ENCODE data around the gene NAV2. TPM values are rescaled to one million over a fixed set of nuclear protein-coding genes. Genes with fewer than 3 reads are reported as not detected.

The NAV2 gene
- total RNA-seq, 1 donor from 2014 or later: not detected

DNA sequence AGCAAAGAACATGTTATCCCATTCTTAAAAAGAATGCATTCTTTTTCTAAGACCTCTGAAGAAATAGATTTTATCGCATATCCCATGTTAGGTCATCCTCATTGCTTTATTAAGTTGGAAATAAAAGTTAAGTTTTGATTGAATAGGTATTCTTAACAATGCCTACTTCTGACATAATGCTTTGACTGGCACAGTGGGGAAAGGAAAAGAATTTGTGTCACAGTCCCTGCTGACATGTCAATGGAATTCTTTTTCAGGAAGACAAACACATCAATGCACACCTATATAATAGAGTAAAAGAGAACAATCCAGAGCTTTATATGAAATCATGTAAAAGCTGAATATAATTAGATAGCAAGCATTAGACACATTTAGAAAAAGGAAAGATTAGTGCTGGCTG, 341.9 kb downstream of the NAV2 start:
- no peaks in the 10 kb centered on the region for H3K4me1 Mint-ChIP-seq

DNA sequence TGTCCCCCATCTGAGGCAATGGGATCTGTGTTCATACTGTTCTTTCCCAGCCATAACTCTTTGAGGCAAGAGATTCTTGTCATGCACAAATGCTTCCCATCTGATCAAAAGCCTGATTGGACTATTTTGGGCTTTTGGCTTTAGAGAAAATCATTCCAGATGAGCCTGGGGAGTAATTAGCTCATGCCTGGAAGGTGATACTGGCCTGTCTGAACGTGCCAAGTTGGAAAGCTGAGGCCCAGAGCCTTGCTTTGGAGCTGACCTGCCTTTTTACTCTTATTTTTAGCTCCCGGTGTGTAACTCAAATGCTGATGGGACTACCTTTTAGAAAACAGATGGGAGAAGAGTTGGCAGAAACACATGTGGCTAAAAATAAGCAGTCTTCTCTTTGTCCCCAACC, 342.7 kb downstream of the NAV2 start:
- intact Hi-C loops (cut with micrococcal nuclease): no loop called here
- no peak for DNase-seq
- H3K4me3 Mint-ChIP-seq: no peak overlapping the region
- H3K9me3 Mint-ChIP-seq: no peaks in the 10 kb centered on the region
- H3K27me3 Mint-ChIP-seq: no peaks in the 10 kb centered on the region
- H3K27ac Mint-ChIP-seq: no peak overlapping the region
- H3K36me3 Mint-ChIP-seq (ENCODE audit: low read depth): no peaks in the 10 kb centered on the region
- no peaks in the 10 kb centered on the region for H3K4me1 Mint-ChIP-seq

More for the DNA sequence above, 341.9 kb downstream of the NAV2 start:
- Mint-ChIP-seq H3K9me3 (no peaks in the 10 kb centered on the region), H3K4me3 (no peak overlapping the region), H3K27ac (no peak overlapping the region), H3K36me3 (ENCODE audit: low read depth) (no peaks in the 10 kb centered on the region), H3K27me3 (no peaks in the 10 kb centered on the region)
- intact Hi-C loops (cut with micrococcal nuclease): no loop called here
- DNase-seq: no peak

DNA sequence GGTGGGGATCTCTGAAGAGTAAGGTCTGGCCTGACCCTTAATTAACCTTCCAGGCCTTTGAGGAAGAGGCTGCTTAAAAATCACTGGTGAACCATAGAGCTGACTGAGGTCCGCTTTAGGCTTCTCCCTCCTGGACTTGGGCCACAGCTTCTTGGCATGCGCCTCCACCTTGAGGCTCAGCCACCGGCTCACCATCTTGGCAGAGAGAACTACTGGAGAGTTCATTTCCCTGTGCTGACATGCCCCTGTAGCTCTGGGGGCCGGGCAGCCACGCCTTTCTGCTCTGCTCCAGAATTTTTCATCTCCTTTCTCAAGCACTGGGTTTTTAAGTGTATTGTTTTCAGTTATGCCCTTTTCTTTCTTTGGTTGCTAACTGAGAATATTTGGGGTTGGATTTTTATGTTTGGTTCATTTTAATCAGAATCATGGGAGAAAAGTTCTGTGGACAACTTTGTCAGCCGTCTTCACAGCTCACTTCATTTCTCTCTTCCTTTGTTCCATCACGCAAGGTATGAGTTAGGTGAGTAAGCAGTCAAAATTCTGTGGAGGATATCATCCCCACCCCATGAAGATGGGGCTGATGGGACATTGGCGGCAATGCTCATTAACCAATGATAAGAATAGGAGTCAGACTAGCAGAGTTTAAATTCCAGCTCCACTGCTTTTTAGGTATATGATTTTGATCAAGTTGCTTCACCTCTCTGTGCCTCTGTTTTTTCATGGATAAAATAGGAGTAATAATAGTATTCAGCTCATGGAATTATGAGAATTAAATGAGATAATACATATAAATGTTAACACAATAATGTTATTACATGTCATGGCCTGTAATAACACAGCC, 343.7 kb downstream of the NAV2 start:
- H3K4me1 Mint-ChIP-seq: no peaks in the 10 kb centered on the region

DNA sequence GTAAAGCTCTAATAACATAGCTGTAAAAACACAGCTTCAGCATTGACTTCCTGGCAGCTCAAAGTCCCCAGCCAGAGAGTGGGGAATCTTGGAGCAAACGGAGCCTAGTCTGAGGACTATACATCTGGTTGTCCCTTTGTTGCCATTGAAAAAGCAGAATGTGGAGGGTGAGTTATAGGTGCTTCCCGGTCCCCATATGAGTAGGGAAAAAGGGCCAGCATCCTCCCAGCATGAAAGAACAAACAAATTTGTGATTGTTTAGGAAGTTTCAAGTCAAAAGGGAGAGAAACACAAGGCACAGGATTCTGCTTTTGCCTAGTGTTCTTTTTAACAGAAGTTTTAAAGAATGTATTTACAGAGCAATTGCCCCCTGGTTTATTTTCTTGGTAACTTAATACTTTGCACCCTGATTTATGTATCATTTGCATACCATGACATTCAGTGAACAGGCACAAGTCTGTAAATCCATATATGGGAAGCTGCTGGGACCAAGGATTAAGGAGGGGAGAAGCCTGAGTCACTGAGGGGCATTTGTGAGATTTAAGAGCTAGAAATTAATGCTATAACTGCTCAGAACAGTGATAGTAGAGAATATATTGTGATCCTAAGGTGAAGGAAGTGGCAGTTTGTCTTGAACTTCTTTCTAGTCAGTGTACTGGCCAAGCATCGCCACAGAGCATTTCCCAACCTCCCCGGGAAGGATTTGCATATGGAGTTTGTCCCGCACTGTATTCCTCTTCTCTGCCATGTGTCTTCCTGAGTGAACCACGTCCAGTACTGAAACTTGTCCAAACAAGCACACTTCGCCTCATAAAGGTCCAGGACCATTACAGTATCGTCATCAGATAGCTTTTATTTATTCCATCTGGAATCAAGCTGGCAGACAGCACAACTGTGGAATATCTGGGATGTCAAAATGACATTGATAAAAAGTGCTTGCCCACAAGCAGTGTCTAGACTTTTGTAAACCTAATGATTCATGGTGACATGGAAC, 344.6 kb downstream of the NAV2 start:
- intact Hi-C loops (cut with micrococcal nuclease): no loop called here
- H3K9me3 Mint-ChIP-seq: no peaks in the 10 kb centered on the region
- H3K27ac Mint-ChIP-seq: no peak overlapping the region
- no peak for DNase-seq
- no peak overlapping the region for H3K4me3 Mint-ChIP-seq
- no peaks in the 10 kb centered on the region for H3K36me3 Mint-ChIP-seq (ENCODE audit: low read depth)
- no peaks in the 10 kb centered on the region for H3K27me3 Mint-ChIP-seq
- H3K4me1 Mint-ChIP-seq: no peaks in the 10 kb centered on the region

More for the DNA sequence above, 343.7 kb downstream of the NAV2 start:
- intact Hi-C loops (cut with micrococcal nuclease): no loop called here
- Mint-ChIP-seq H3K36me3 (ENCODE audit: low read depth) (no peaks in the 10 kb centered on the region), H3K9me3 (no peaks in the 10 kb centered on the region), H3K27me3 (no peaks in the 10 kb centered on the region), H3K4me3 (no peak overlapping the region), H3K27ac (no peak overlapping the region)
- no peak for DNase-seq

DNA sequence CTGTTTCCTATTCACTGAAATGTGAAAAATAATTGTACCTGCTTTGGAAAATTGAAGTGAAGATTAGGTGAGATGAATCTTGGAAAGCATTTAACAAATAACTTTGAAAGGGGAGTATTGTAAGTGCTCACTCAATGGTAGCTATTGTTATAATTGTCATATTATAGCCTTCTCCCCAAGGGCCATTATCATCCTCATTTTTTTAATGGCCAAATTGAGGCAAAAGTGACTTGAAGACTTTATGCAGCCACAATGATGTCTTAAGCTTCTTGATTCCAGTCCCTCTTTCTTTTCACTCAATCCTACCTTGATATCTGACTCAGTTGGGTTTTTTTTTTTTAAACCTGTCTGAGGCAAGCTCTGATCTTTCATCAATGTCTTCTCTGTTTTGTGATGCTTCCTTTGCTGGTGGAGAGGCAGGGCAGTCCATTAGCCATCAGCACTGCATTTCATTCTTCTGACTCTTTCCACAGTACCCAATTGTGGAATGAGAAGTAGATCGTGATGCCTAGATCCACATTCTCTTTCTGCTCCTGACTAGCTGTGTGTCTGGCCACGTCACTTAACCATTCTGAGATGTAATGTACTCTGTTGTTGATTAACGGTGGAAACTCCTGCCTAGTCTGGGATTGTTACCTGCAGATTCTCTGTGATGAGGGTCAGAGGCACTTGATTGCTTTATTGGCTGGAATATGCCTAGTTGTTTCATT, 346.3 kb downstream of the NAV2 start:
- intact Hi-C loops (cut with micrococcal nuclease): no loop called here
- Mint-ChIP-seq H3K4me1 (no peaks in the 10 kb centered on the region), H3K9me3 (no peaks in the 10 kb centered on the region), H3K27me3 (no peaks in the 10 kb centered on the region), H3K4me3 (no peak overlapping the region), H3K27ac (no peak overlapping the region), H3K36me3 (ENCODE audit: low read depth) (no peaks in the 10 kb centered on the region)
- no peak for DNase-seq

DNA sequence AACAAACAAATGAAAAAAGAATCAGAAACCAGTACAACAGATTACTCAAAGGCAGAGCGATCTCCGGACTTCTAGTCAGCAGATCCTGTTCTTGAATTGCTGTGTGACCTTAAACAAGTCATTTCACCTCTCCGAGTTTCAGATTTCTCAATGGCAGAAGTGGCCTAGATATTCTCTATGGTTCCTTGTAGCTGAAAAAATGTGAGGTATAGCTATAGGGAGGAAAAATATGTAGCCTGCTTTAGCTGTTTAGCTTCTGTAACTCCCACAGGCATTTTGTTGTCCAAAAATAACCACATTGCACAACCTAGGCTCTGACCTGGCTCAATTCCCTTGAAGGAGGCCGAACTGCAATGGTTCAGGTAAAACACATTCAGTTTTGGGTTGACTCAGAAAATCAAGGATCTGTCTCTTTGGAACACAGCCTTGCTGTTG, 347.0 kb downstream of the NAV2 start:
- Mint-ChIP-seq H3K4me3 (no peak overlapping the region), H3K9me3 (no peaks in the 10 kb centered on the region), H3K27me3 (no peaks in the 10 kb centered on the region), H3K4me1 (no peaks in the 10 kb centered on the region), H3K27ac (no peak overlapping the region), H3K36me3 (ENCODE audit: low read depth) (no peaks in the 10 kb centered on the region)
- DNase-seq: no peak
- intact Hi-C loops (cut with micrococcal nuclease): no loop called here

DNA sequence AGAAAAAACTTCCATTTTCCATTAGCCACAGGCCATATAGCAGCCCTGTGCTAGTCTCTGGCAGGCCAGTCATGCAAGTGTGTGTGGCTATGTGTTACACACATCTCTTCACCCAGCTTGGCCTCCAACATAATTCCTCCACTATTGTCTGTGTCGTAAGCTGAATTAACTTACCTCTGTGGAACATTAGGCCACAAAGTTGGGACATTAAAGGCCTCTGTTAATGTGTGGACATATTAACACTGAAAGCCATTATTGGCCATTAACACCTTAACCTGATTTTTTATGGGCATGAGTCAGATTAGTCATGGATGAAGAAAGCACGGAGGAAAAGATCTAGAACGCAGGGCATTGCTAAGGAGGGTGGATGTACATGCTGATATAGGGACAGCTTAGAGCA, 347.5 kb downstream of the NAV2 start:
- H3K27me3 Mint-ChIP-seq: no peaks in the 10 kb centered on the region
- H3K9me3 Mint-ChIP-seq: no peaks in the 10 kb centered on the region
- no peak overlapping the region for H3K4me3 Mint-ChIP-seq
- DNase-seq: no peak
- no peak overlapping the region for H3K27ac Mint-ChIP-seq
- no peaks in the 10 kb centered on the region for H3K36me3 Mint-ChIP-seq (ENCODE audit: low read depth)
- intact Hi-C loops (cut with micrococcal nuclease): no loop called here
- no peaks in the 10 kb centered on the region for H3K4me1 Mint-ChIP-seq

DNA sequence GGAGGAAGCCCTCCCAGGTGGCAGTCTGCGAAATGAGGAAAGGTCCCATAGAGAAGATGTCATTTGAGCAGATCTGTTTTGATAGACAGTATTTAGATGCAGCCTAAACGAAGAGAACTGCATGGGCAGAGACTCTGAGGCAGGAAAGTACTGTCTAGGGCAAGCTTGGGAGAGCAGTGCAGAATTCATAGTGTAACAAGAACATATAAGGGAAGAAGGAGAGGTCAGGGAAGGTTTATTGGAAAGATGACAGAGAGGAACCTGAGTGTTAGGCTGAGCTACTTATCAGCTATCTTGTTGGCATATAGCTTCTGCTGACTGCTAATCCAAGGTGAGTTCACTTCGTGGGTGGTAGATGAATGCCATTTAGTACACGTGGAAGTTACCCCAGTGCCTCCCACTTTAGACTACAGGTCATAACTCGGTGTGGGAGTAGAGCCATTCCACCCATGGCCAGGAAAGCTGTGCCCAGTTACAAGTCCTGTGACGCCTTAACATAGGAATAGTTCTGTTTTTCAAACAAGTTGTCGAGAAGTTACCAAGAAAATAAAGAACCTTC, 348.1 kb downstream of the NAV2 start:
- Mint-ChIP-seq H3K4me3 (no peak overlapping the region), H3K27ac (no peak overlapping the region), H3K27me3 (no peaks in the 10 kb centered on the region), H3K36me3 (ENCODE audit: low read depth) (no peaks in the 10 kb centered on the region), H3K4me1 (no peaks in the 10 kb centered on the region), H3K9me3 (no peaks in the 10 kb centered on the region)
- DNase-seq: no peak
- intact Hi-C loops (cut with micrococcal nuclease): no loop called here

DNA sequence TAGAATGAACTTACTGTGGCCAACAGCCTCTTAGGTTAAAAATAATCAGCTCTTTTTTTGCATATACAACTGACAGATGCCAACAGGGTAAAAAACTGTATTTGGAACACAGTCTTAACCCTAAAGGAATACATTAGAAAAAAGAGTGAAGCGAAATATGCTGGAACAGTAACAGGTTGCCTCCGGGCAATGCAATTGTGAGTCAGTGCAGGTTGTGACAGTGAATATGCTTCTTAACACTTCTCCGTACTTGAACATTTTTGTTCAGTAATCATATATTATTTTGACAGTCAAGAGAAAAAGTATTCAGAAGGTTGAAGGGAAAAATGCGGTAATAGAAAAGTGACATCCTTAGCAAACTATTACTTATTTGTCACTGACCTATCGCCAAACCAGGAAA, 349.1 kb downstream of the NAV2 start:
- DNase-seq: no peak
- Mint-ChIP-seq H3K27ac (no peak overlapping the region), H3K27me3 (no peaks in the 10 kb centered on the region), H3K4me1 (no peaks in the 10 kb centered on the region), H3K9me3 (no peaks in the 10 kb centered on the region), H3K4me3 (no peak overlapping the region), H3K36me3 (ENCODE audit: low read depth) (no peaks in the 10 kb centered on the region)
- intact Hi-C loops (cut with micrococcal nuclease): no loop called here

DNA sequence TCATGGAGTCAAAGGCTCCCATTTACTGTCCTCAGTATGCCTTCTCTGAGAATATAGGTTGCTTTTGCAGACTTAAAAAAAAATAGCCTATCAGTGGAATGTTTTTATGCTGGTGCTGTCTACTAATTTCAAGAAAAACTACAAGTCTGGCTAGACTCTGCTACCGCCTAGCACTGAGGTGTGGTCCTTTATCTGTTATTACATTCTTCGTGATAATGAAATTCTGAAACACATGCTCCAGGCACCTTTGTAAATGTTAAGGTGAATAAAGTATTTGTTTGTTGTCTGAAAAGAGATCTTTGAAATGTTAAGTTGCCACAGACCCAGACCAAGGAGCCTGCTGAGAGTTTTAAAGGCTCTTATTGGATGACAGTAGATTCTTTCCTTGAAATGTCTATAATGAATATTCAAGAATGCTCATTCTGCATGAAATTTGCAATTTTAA, 352.3 kb downstream of the NAV2 start:
- no peak for DNase-seq
- H3K4me1 Mint-ChIP-seq: no peaks in the 10 kb centered on the region
- no peaks in the 10 kb centered on the region for H3K27me3 Mint-ChIP-seq
- H3K4me3 Mint-ChIP-seq: no peak overlapping the region
- H3K9me3 Mint-ChIP-seq: no peaks in the 10 kb centered on the region
- intact Hi-C loops (cut with micrococcal nuclease): no loop called here
- H3K27ac Mint-ChIP-seq: no peak overlapping the region
- no peaks in the 10 kb centered on the region for H3K36me3 Mint-ChIP-seq (ENCODE audit: low read depth)

DNA sequence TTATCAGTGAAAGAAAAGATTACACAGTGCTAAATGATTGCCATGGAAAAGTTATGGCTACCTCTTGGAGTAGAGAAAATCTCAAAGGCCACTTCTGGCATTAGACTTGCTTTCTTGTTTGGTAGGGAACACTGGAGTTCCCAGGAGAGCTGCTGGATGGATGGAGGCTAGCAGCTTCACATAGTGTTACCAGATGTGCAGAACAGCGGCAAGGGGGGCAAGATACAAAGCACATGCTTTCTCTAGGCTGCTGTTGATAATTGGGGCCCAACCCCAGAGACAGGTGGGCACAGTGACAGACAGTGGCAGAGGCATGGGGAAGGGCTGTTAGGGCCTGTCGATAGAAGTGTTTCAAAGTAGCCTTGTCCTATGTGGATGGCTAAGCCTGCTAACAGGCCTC, 352.8 kb downstream of the NAV2 start:
- no peak for DNase-seq
- Mint-ChIP-seq H3K27ac (no peak overlapping the region), H3K36me3 (ENCODE audit: low read depth) (no peaks in the 10 kb centered on the region), H3K9me3 (no peaks in the 10 kb centered on the region), H3K4me3 (no peak overlapping the region), H3K4me1 (no peaks in the 10 kb centered on the region), H3K27me3 (no peaks in the 10 kb centered on the region)
- intact Hi-C loops (cut with micrococcal nuclease): no loop called here

DNA sequence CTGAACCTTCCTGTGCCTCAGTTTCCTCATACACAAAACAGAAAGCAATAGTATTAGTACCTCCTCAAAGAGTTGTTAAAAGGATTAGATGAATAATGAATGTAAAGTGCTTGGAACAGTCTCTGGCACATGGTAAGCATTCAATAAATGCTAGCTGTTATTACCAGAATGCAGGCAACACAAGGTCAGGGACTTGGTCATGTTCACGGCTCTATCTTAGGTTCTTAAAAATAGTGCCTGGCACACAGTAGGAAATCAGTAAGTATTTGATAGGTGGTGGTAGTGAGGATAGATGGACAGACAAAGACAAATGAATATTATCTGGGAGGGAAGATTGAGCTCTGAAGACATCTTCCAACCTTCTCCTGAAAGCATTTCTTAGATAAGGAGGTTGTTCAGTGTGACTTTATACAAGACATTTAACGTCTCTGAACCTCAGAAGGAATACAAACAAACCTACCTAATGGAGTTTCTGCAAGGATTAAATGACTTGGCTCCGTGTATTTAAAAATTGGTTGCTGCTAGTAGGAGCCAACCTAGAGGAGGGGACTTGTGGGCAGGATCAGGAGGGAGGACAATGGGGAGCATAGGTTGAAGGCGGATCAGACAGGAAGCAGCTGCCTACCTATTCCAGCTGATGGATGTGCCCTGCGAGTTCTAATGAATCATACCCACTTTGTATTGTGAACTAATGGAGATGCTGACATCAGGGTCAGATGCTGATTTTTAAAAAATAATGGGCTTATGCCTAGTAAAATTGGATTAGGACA, 353.6 kb downstream of the NAV2 start:
- no peaks in the 10 kb centered on the region for H3K9me3 Mint-ChIP-seq
- DNase-seq: no peak
- H3K27ac Mint-ChIP-seq: no peak overlapping the region
- H3K36me3 Mint-ChIP-seq (ENCODE audit: low read depth): no peaks in the 10 kb centered on the region
- no peaks in the 10 kb centered on the region for H3K4me1 Mint-ChIP-seq
- no peaks in the 10 kb centered on the region for H3K27me3 Mint-ChIP-seq
- intact Hi-C loops (cut with micrococcal nuclease): no loop called here
- H3K4me3 Mint-ChIP-seq: no peak overlapping the region

DNA sequence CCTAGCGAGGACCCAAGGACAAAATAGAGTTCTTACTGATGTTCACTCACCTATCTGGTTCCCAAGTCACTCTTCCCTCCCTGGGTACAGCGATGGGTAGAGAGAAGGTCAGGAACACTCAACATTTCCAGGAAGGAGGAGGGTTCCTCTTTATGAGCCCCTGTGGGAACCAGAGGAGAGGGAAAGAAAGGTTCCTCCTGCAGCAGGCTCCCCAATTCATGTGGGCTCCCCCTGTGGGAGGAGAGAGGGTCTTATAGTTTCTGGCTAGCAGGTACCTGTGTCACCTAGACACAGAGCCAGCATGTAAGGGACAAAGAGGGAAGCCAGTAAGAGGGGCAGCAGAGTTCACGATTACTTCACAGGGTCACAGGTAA, 354.1 kb downstream of the NAV2 start:
- Mint-ChIP-seq H3K4me1 (no peaks in the 10 kb centered on the region), H3K27ac (no peak overlapping the region), H3K27me3 (no peaks in the 10 kb centered on the region), H3K4me3 (no peak overlapping the region), H3K36me3 (ENCODE audit: low read depth) (no peaks in the 10 kb centered on the region), H3K9me3 (no peaks in the 10 kb centered on the region)
- no peak for DNase-seq
- intact Hi-C loops (cut with micrococcal nuclease): no loop called here

Data from activated CD4-positive, alpha-beta T cell treated with anti-CD3 and anti-CD28 coated beads, Interleukin-2, amount 10 ng/mL, durations not matched to agents 24 days and 14 days (primary cell).